ENCODE results near the gene PSD2. TPM values are rescaled to one million over a fixed set of nuclear protein-coding genes. Genes with fewer than 3 reads are reported as not detected.

The PSD2 gene
- total and polyA plus RNA-seq, 2 experiments from 2014 or later = under 0.01 TPM; not detected in 1

DNA sequence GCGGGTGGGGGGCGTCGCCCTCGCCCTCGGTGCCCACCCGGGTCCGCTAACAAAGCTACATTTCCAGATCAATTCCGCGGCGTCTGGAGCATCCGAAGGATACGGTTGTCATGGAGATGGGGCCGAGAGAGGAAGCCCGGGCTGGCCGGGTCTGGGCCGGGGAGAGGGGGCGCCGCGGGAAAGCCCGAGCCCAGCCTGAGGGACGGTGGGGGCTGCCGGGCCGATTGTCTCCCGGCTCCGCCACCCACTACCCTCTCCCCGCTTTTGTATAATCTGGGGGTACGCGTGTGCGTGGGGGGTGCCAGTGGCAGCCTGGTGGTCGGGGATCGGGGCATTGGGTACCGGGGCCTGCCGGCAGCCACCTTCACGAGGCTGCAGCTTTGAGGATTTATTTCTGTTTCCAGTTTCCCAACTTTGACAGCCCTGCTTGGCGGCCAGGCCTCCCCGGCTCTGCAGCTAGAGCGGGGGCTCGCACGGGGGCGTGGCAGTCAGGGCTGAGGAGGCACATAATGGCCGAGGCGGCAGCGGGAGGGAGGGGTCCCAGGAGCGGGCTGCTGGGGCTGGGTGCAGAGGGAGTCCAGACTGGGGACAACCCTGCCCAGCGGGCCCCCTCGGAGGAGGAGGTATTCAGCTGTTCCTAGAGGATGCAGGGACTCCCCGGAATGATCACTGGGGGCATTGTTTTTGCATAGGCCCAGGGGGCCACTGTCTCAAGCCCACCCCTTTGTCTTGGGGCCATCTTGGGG lies 626 bp downstream of the PSD2 start:
- in situ Hi-C loops (cut with MboI) = loop anchor here (25.0 kb wide), 1 partner anchor 366 kb away; no protein-coding TSS in a partner anchor
- 4 to 8% methylated on average over 32 to 36 of the region's 47 CpGs for WGBS, 2 experiments (ENCODE audit: low coverage in 1 of 2, low lambda C conversion rate in 2 of 2, missing lambda C conversion rate in 2 of 2)
- Histone ChIP-seq H3K27ac (no peak overlapping the region), H2AFZ (no peak overlapping the region), H3K4me3 (no peak overlapping the region), H4K20me1 (ENCODE audit: insufficient read depth) (no peaks in the 10 kb centered on the region), H3F3A (ENCODE audit: insufficient read depth) (no peaks in the 10 kb centered on the region), H3K36me3 (ENCODE audit: low read depth) (no peaks in the 10 kb centered on the region), H3K79me2 (ENCODE audit: insufficient read depth) (no peaks in the 10 kb centered on the region), H3K4me2 (ENCODE audit: unreplicated experiment) (no peak overlapping the region), H3K27me3 (replicated peaks; ENCODE audit: insufficient read depth) (peaks cover 62% of the 10 kb centered on the region), H3K9me3 (ENCODE audit: low read depth) (no peaks in the 10 kb centered on the region), H3K4me1 (ENCODE audit: insufficient read depth) (no peaks in the 10 kb centered on the region), H3K9me2 (ENCODE audit: insufficient read depth) (no peaks in the 10 kb centered on the region), H3K9ac (no peak overlapping the region)
- TF ChIP-seq EZH2phosphoT487 (IDR thresholded peaks at IDR 0.05; ENCODE audit: insufficient read depth, low read depth) (peak; percentile 64; the same call in 1 of the 2 replicates), EZH2 (IDR thresholded peaks at IDR 0.05; ENCODE audit: insufficient read depth, poor library complexity, severe bottlenecking) (peak; percentile 88)
- DNase-seq = no peak

DNA sequence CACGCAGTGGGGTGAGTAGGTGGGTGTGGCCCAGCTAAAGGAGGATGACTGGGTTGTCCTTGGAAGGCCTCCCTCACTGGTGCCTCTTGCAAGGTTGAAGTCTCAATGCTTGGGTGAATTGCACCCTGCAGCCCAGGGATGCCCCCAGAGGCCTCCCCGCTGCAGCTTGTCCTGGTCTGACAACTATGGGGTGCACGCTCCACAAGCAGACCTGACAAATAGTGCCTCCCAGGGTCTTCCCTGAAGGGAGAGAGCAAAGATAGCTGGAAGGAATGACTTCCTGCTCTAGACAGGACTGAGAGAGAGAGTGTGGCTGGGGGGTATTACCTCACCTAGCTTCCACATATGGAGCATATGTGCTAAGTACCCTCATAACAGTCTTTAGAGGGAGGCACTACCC lies 1.7 kb downstream of the PSD2 start:
- Histone ChIP-seq H3K4me1 (ENCODE audit: insufficient read depth) (no peaks in the 10 kb centered on the region), H3K4me2 (ENCODE audit: unreplicated experiment) (no peak overlapping the region), H3K27me3 (replicated peaks; ENCODE audit: insufficient read depth) (peaks cover 68% of the 10 kb centered on the region), H3K9ac (no peak overlapping the region), H3K9me2 (ENCODE audit: insufficient read depth) (no peaks in the 10 kb centered on the region), H4K20me1 (ENCODE audit: insufficient read depth) (no peaks in the 10 kb centered on the region), H3F3A (ENCODE audit: insufficient read depth) (no peaks in the 10 kb centered on the region), H2AFZ (no peak overlapping the region), H3K27ac (no peak overlapping the region), H3K9me3 (ENCODE audit: low read depth) (no peaks in the 10 kb centered on the region), H3K79me2 (ENCODE audit: insufficient read depth) (no peaks in the 10 kb centered on the region), H3K4me3 (no peak overlapping the region), H3K36me3 (ENCODE audit: low read depth) (no peaks in the 10 kb centered on the region)
- in situ Hi-C loops (cut with MboI) = loop anchor here (25.0 kb wide), 1 partner anchor 365 kb away; no protein-coding TSS in a partner anchor
- DNase-seq = peak; percentile 28
- WGBS, 2 experiments (ENCODE audit: low coverage in 1 of 2, low lambda C conversion rate in 2 of 2, missing lambda C conversion rate in 2 of 2) = 44 to 49% methylated on average over 3 of the region's 3 CpGs
- TF ChIP-seq EZH2 (IDR thresholded peaks at IDR 0.05; ENCODE audit: insufficient read depth, poor library complexity, severe bottlenecking) (no peak), EZH2phosphoT487 (IDR thresholded peaks at IDR 0.05; ENCODE audit: insufficient read depth, low read depth) (no peak)

DNA sequence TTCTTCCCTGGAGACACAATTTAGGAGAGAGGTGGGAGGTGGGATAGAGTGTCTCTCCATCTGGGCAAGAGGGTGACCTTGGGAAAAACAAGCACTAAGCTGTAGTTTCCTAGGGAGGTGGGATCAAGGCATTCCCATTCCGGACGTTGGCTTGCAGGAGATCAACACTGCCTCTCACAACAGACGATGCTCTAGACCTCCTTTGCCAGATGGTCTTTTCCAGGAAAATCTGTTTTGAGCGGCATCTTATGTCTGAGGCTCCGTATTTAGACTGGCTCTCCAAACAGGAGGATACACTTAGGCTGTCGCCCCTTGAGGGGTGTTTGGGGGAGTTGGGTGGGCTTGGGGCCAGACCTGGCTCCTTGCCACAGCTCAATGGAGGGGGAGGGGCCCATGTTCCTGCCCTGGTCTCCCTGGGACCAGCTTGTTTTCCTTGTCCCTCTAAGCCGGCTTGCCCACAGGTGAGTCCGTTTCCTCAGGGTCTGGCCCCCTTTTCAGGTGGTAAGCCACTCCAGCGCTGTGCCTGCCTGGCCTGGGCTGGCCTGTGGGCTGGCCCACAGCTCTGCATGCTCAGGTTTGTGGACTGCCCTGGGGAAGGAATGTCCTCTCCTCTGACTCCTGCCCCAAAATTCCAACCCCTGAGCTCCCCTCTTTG lies 2.4 kb downstream of the PSD2 start:
- H3K4me3 ChIP-seq = no peak overlapping the region
- H3K4me1 ChIP-seq (ENCODE audit: insufficient read depth) = no peaks in the 10 kb centered on the region
- in situ Hi-C loops (cut with MboI) = loop anchor here (25.0 kb wide), 1 partner anchor 364 kb away; no protein-coding TSS in a partner anchor
- no peak overlapping the region for H3K9ac ChIP-seq
- H3K4me2 ChIP-seq (ENCODE audit: unreplicated experiment) = no peak overlapping the region
- no peaks in the 10 kb centered on the region for H3K36me3 ChIP-seq (ENCODE audit: low read depth)
- no peak overlapping the region for H3K27ac ChIP-seq
- no peak overlapping the region for H2AFZ ChIP-seq
- no peaks in the 10 kb centered on the region for H3K9me2 ChIP-seq (ENCODE audit: insufficient read depth)
- H3F3A ChIP-seq (ENCODE audit: insufficient read depth) = no peaks in the 10 kb centered on the region
- H3K9me3 ChIP-seq (ENCODE audit: low read depth) = no peaks in the 10 kb centered on the region
- H3K27me3 ChIP-seq (replicated peaks; ENCODE audit: insufficient read depth) = peaks cover 71% of the 10 kb centered on the region
- no peaks in the 10 kb centered on the region for H3K79me2 ChIP-seq (ENCODE audit: insufficient read depth)
- H4K20me1 ChIP-seq (ENCODE audit: insufficient read depth) = no peaks in the 10 kb centered on the region
- TF ChIP-seq EZH2phosphoT487 (IDR thresholded peaks at IDR 0.05; ENCODE audit: insufficient read depth, low read depth) (no peak), EZH2 (IDR thresholded peaks at IDR 0.05; ENCODE audit: insufficient read depth, poor library complexity, severe bottlenecking) (no peak)
- 63 to 66% methylated on average over 9 of the region's 9 CpGs for WGBS, 2 experiments (ENCODE audit: low coverage in 1 of 2, low lambda C conversion rate in 2 of 2, missing lambda C conversion rate in 2 of 2)
- DNase-seq = no peak

DNA sequence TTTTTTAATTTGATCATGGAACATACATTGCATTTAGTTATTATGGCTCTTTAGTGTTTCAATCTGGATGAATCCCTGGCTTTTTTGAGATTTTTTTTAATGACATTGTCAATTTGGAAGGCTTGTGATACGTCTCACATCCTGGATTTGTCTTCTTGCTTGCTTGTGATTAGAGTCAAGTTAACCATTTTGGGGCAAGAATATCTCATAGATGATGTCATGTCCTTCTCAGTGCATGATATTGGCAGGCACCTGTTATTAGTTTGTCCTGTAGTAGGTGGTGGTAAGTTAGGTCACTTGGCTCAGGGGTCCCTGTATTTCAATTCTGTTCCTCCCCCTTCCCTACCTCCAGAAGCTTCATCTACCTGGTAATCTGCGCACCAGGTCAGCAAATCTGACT lies 3.3 kb downstream of the PSD2 start:
- no peak for DNase-seq
- no peak overlapping the region for H3K4me2 ChIP-seq (ENCODE audit: unreplicated experiment)
- no peaks in the 10 kb centered on the region for H3K9me2 ChIP-seq (ENCODE audit: insufficient read depth)
- no peak overlapping the region for H3K27ac ChIP-seq
- no peaks in the 10 kb centered on the region for H4K20me1 ChIP-seq (ENCODE audit: insufficient read depth)
- no peak overlapping the region for H3K9ac ChIP-seq
- H3K9me3 ChIP-seq (ENCODE audit: low read depth) = no peaks in the 10 kb centered on the region
- no peaks in the 10 kb centered on the region for H3K79me2 ChIP-seq (ENCODE audit: insufficient read depth)
- in situ Hi-C loops (cut with MboI) = loop anchor here (25.0 kb wide), 1 partner anchor 363 kb away; no protein-coding TSS in a partner anchor
- H2AFZ ChIP-seq = no peak overlapping the region
- H3F3A ChIP-seq (ENCODE audit: insufficient read depth) = no peaks in the 10 kb centered on the region
- H3K4me3 ChIP-seq = no peak overlapping the region
- TF ChIP-seq EZH2phosphoT487 (IDR thresholded peaks at IDR 0.05; ENCODE audit: insufficient read depth, low read depth) (no peak), EZH2 (IDR thresholded peaks at IDR 0.05; ENCODE audit: insufficient read depth, poor library complexity, severe bottlenecking) (no peak)
- no peaks in the 10 kb centered on the region for H3K36me3 ChIP-seq (ENCODE audit: low read depth)
- WGBS, 2 experiments (ENCODE audit: low coverage in 1 of 2, low lambda C conversion rate in 2 of 2, missing lambda C conversion rate in 2 of 2) = 68 to 69% methylated on average over 2 of the region's 2 CpGs
- H3K4me1 ChIP-seq (ENCODE audit: insufficient read depth) = no peaks in the 10 kb centered on the region
- peaks cover 66% of the 10 kb centered on the region for H3K27me3 ChIP-seq (replicated peaks; ENCODE audit: insufficient read depth)

Measured in GM23248 (cell line).